ENCODE data around the gene SNAP29.
"Not testable (repeated sequence)": the region's sequence is repeated elsewhere in the genome, so short reads cannot be mapped to it uniquely, and the experiment has no call there.

Gene SNAP29

GRCh38 chr22:20867179-20868024 is 8.6 kb downstream of the SNAP29 start:
- peak; percentile 31 for DNase-seq

GRCh38 chr22:20868025-20868962 is 9.5 kb downstream of the SNAP29 start:
- DNase-seq = no peak

GRCh38 chr22:20869234-20869633 is 10.4 kb downstream of the SNAP29 start:
- DNase-seq = no peak

- DNase-seq = no peak
Observed at GRCh38 chr22:20873214-20873613, 14.4 kb downstream of the SNAP29 start.

- no peak for DNase-seq
Observed at GRCh38 chr22:20875296-20875695, 16.5 kb downstream of the SNAP29 start.

- no peak for DNase-seq
Observed at GRCh38 chr22:20877715-20878114, 18.9 kb downstream of the SNAP29 start.

GRCh38 chr22:20881231-20881630 is 22.4 kb downstream of the SNAP29 start:
- no peak for DNase-seq

GRCh38 chr22:20881869-20882815 is 23.3 kb downstream of the SNAP29 start:
- DNase-seq = no peak

- no peak for DNase-seq
Observed at GRCh38 chr22:20882855-20883254, 24.0 kb downstream of the SNAP29 start.

GRCh38 chr22:20884454-20884853 is 25.6 kb downstream of the SNAP29 start:
- DNase-seq = no peak

- no peak for DNase-seq
Observed at GRCh38 chr22:20885017-20885556, 26.3 kb downstream of the SNAP29 start.

GRCh38 chr22:20885557-20886323 is 26.9 kb downstream of the SNAP29 start:
- DNase-seq = peak; percentile 75

GRCh38 chr22:20887375-20887774 is 28.6 kb downstream of the SNAP29 start:
- no peak for DNase-seq

GRCh38 chr22:20889025-20889704 is 30.4 kb downstream of the SNAP29 start:
- DNase-seq = no peak

- no peak for DNase-seq
Observed at GRCh38 chr22:20889904-20890540, 31.2 kb downstream of the SNAP29 start.

- no peak for DNase-seq
Observed at GRCh38 chr22:20890975-20891374, 32.2 kb downstream of the SNAP29 start.

GRCh38 chr22:20897737-20898136 is 38.9 kb downstream of the SNAP29 start:
- DNase-seq = not testable (repeated sequence)

- no peak for DNase-seq
Observed at GRCh38 chr22:20899827-20900423, 41.1 kb downstream of the SNAP29 start.

GRCh38 chr22:20901093-20902033 is 42.6 kb downstream of the SNAP29 start:
- not testable (repeated sequence) for DNase-seq

All from femur (tissue), 1 donor.